ENCODE results near the gene EPAS1. TPM values are rescaled to one million over a fixed set of nuclear protein-coding genes. Genes with fewer than 3 reads are reported as not detected.

The EPAS1 gene
- total and polyA plus RNA-seq, 2 of the 13 experiments (the other 11 are each of a cell fraction or from before 2014, with no cell fraction given): 47.1 to 182 TPM

DNA sequence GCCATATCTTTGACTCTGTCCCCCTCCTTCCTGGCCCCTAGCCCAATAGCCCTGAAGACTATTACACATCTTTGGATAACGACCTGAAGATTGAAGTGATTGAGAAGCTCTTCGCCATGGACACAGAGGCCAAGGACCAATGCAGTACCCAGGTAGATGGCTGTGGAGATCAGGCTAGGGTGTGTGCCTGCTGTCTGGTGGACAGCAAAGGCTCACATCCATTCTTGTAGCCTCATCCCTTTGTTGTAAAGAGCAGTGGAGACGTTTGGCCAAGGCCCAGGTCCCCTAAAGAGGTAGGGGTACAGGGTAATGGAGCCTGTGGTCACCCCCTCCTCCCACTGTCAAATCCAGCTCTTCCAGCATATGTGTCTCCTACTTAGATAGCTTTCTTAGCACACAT lies 81.4 kb downstream of the EPAS1 start (continued):
- TF ChIP-seq, protein P1, sequence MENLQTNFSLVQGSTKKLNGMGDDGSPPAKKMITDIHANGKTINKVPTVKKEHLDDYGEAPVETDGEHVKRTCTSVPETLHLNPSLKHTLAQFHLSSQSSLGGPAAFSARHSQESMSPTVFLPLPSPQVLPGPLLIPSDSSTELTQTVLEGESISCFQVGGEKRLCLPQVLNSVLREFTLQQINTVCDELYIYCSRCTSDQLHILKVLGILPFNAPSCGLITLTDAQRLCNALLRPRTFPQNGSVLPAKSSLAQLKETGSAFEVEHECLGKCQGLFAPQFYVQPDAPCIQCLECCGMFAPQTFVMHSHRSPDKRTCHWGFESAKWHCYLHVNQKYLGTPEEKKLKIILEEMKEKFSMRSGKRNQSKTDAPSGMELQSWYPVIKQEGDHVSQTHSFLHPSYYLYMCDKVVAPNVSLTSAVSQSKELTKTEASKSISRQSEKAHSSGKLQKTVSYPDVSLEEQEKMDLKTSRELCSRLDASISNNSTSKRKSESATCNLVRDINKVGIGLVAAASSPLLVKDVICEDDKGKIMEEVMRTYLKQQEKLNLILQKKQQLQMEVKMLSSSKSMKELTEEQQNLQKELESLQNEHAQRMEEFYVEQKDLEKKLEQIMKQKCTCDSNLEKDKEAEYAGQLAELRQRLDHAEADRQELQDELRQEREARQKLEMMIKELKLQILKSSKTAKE (CRISPR knock-in tag; IDR thresholded peaks at IDR 0.05; ENCODE audit: borderline replicate concordance): no peak
- TF ChIP-seq ZSCAN30 (CRISPR knock-in tag; IDR thresholded peaks at IDR 0.05) (no peak), ZNF354B (CRISPR knock-in tag; IDR thresholded peaks at IDR 0.05) (no peak), HOXD1 (CRISPR knock-in tag; IDR thresholded peaks at IDR 0.05) (no peak)

DNA sequence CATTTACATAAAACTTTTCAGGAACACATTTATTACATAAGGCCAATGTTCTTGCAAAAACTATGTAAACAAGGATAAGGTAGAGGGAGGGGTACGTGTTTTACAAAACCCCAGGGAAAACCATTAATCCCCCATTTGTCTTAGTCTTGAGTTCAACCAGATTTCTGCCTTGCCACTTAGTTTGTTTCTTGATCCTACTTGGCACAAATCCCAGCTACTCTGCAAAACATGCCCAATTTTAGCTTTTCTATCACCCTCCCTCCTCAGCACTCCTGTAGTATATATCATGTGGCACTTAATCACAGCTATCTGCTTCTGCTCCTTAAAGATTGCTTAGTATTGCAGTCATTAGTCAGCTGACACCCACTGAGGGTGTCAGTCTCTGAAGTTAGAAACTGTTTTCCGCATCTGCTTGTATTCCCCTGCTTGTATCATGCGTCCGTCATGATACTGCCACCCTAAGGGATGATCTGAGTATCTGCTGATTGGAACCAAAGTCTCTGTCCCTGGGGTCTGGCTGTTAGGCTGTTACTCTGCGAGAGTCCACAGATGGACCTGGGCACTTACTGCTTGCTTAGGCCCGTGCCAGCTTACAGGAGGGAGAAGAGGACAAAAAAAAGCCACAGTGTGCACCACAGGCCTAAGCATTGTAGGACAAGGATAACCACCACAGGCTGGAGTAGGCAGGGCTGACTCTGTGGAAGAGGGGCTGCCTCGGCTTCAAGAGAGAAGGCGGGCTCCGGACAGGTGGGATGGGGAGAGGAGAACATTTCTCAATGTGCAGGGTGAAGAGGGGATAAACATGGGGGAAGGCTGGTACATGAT lies 82.2 kb downstream of the EPAS1 start:
- CTCF ChIA-PET (ENCODE audit: low intra/inter-chr PET ratio, low total read pairs): no interaction called here
- no peaks in the 10 kb centered on the region for H3K9me3 ChIP-seq (ENCODE audit: low read length)
- ATAC-seq (no peak), DNase-seq (ENCODE audit: low spot score) (no peak), FAIRE-seq (no peak)
- peaks cover 67 to 98% of the 10 kb centered on the region in 2 experiments for H3K36me3 ChIP-seq (replicated peaks in 1 of 2; ENCODE audit: control insufficient read depth in 1 of 2, insufficient read depth in 2 of 2, low read length in 2 of 2)
- POLR2A ChIA-PET: no interaction called here
- H3K9ac ChIP-seq (ENCODE audit: insufficient read depth, low read depth, low read length): no peak overlapping the region
- no peaks in the 10 kb centered on the region for H3K79me2 ChIP-seq (ENCODE audit: insufficient read depth, low read length)
- H3K4me3 ChIP-seq (replicated peaks in 1 of 3; ENCODE audit: insufficient read depth in 1 of 3, low read depth in 2 of 3, low read length in 3 of 3): no peak overlapping the region
- in situ Hi-C loops (cut with HindIII; ENCODE audit: extremely low pct_ligation_motif_present, low pct_unique_long_range_greater_than_20kb): no loop called here
- 98% methylated on average over 9 of the region's 9 CpGs for WGBS (ENCODE audit: low lambda C conversion rate)
- H2AFZ ChIP-seq (ENCODE audit: low read length): no peak overlapping the region
- no peaks in the 10 kb centered on the region; the same call in 1 of the 2 replicates for H4K20me1 ChIP-seq (ENCODE audit: insufficient read depth, low read length)
- H3K27ac ChIP-seq (ENCODE audit: extremely low read length, insufficient read depth, low read length): no peak overlapping the region
- TF ChIP-seq POLR2A (IDR thresholded peaks at IDR 0.05; ENCODE audit: insufficient read depth in 1 of 2, low read depth in 2 of 2, low read length in 2 of 2): 0 out of 4 replicates have a peak, but pooled peaks of 1 of the 2 experiments have one; percentile 19
- TF ChIP-seq SYNCRIP (IDR thresholded peaks at IDR 0.05; ENCODE audit: insufficient read depth, low read depth, low read length): no peak
- no peak for TF ChIP-seq ZNF572 (CRISPR knock-in tag; IDR thresholded peaks at IDR 0.05)
- TF ChIP-seq, protein P2, sequence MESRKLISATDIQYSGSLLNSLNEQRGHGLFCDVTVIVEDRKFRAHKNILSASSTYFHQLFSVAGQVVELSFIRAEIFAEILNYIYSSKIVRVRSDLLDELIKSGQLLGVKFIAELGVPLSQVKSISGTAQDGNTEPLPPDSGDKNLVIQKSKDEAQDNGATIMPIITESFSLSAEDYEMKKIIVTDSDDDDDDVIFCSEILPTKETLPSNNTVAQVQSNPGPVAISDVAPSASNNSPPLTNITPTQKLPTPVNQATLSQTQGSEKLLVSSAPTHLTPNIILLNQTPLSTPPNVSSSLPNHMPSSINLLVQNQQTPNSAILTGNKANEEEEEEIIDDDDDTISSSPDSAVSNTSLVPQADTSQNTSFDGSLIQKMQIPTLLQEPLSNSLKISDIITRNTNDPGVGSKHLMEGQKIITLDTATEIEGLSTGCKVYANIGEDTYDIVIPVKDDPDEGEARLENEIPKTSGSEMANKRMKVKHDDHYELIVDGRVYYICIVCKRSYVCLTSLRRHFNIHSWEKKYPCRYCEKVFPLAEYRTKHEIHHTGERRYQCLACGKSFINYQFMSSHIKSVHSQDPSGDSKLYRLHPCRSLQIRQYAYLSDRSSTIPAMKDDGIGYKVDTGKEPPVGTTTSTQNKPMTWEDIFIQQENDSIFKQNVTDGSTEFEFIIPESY (CRISPR knock-in tag; IDR thresholded peaks at IDR 0.05): no peak
- TF ChIP-seq, protein P1 (CRISPR knock-in tag; IDR thresholded peaks at IDR 0.05; ENCODE audit: borderline replicate concordance): no peak
- TF ChIP-seq MIER3 (CRISPR knock-in tag; IDR thresholded peaks at IDR 0.05; ENCODE audit: borderline replicate concordance): no peak
- intact Hi-C loops (cut with micrococcal nuclease; ENCODE audit: unreplicated experiment): no loop called here
- no peaks in the 10 kb centered on the region for H3K4me1 ChIP-seq (ENCODE audit: insufficient read depth, low read length)
- BruUV-seq (replicated peaks): no TSS peak
- no peak overlapping the region for H3K4me2 ChIP-seq (ENCODE audit: low read depth, low read length)
- H3K27me3 ChIP-seq (ENCODE audit: control insufficient read depth in 1 of 2, insufficient read depth in 2 of 2, low read length in 2 of 2): no peaks in the 10 kb centered on the region
